DND-41 (cell line): ENCODE measurements around the gene BLZF1.

Source experiments
- CTCF ChIP-seq: IDR thresholded peaks from 2 replicates; pipeline ENCODE4 v1.5.1; 2012; ENCODE audit warnings: borderline replicate concordance, low read length, moderate library complexity, mild to moderate bottlenecking; ENCODE audit not compliant: poor library complexity, severe bottlenecking; ENCODE audit errors: extremely low read depth
- EZH2 ChIP-seq: IDR thresholded peaks from 3 replicates; pipeline ENCODE4 v1.6.1; 2012; ENCODE audit warnings: borderline replicate concordance, low read depth, mild to moderate bottlenecking, moderate library complexity, low read length, inconsistent platforms; ENCODE audit not compliant: severe bottlenecking

- no peak for TF ChIP-seq CTCF
- TF ChIP-seq EZH2: no peak
Observed at GRCh38 chr1:169426174-169426705, 58.2 kb downstream of the BLZF1 start.
